H1 (cell line): ENCODE measurements around the gene VWA5B2. TPM values are rescaled to one million over a fixed set of nuclear protein-coding genes. Genes with fewer than 3 reads are reported as not detected.

ENCODE experiments used
- CTCF ChIA-PET: fragments of 300-600 bp; sonication (Branson Sonifier 250); formaldehyde crosslinking; loops from one replicate; lab custom pipeline; 2021; ENCODE audit not compliant: partially characterized antibody; lab: Charles Lee
- POLR2A ChIA-PET: fragments of 300-600 bp; sonication (Branson Sonifier 250); formaldehyde crosslinking; loops from one replicate; lab custom pipeline; 2021; ENCODE audit warnings: inconsistent platforms; ENCODE audit not compliant: partially characterized antibody; lab: Charles Lee
- DNase-seq, 2 experiments: peaks; one replicate each; pipeline versions ENCODE4 v3.0.0 to v3.0.0-alpha.2; 2010 to 2022; ENCODE audit warnings: low spot score in 2 of 2, low read depth in 1 of 2, mixed read lengths in 1 of 2
- FAIRE-seq: peaks from 2 replicates; lab custom pipeline; 2011; peaks lifted over from hg19 to GRCh38; lab: Jason Lieb, UNC
- H2AFZ ChIP-seq: 2 replicates; pipeline ENCODE4 v1.8.1; 2012; ENCODE audit warnings: low read length, inconsistent platforms
- H2AK5ac ChIP-seq: 2 replicates; pipeline ENCODE4 v1.6.1; 2013; ENCODE audit warnings: low read depth, low read length
- H2BK120ac ChIP-seq: replicated peaks from 2 replicates; pipeline ENCODE3; 2013; ENCODE audit warnings: low read depth, low read length, inconsistent platforms
- H2BK12ac ChIP-seq: 2 replicates; pipeline ENCODE4 v1.6.1; 2013; ENCODE audit warnings: low read depth, low read length
- H2BK15ac ChIP-seq: 2 replicates; pipeline ENCODE4 v1.6.1; 2013; ENCODE audit warnings: low read length
- H2BK20ac ChIP-seq: 2 replicates; pipeline ENCODE4 v1.6.1; 2013; ENCODE audit warnings: low read length
- H2BK5ac ChIP-seq: 2 replicates; pipeline ENCODE4 v1.6.1; 2013; ENCODE audit warnings: low read depth, low read length
- H3K14ac ChIP-seq: 2 replicates; pipeline ENCODE4 v1.6.1; 2013; ENCODE audit warnings: inconsistent platforms; ENCODE audit not compliant: insufficient read length
- H3K18ac ChIP-seq: 2 replicates; pipeline ENCODE4 v1.6.1; 2013; ENCODE audit warnings: low read length; ENCODE audit errors: extremely low read depth
- H3K23ac ChIP-seq: 2 replicates; pipeline ENCODE4 v1.6.1; 2013; ENCODE audit warnings: inconsistent platforms; ENCODE audit not compliant: insufficient read length
- H3K23me2 ChIP-seq: 2 replicates; pipeline ENCODE4 v1.6.1; 2013; ENCODE audit warnings: low read depth, low read length
- H3K27ac ChIP-seq: 2 replicates; pipeline ENCODE4 v1.6.1; 2011; ENCODE audit warnings: low read depth, low read length, inconsistent platforms
- H3K27me3 ChIP-seq, 4 experiments: replicated peaks in 1 of 4; 1 replicate in 1 of 4; 2 replicates in 3 of 4; pipeline versions ENCODE4 v1.6.1 to v1.8.1; 2011 to 2013; ENCODE audit warnings: low read length in 3 of 4, mild to moderate bottlenecking in 3 of 4, inconsistent platforms in 2 of 4, mixed read lengths in 2 of 4, moderate library complexity in 1 of 4; ENCODE audit not compliant: control insufficient read depth in 3 of 4, insufficient read depth in 3 of 4; ENCODE audit errors: extremely low read depth in 1 of 4
- H3K36me3 ChIP-seq, 4 experiments: 2 replicates each; pipeline versions ENCODE4 v1.6.1 to v1.8.1; 2011 to 2013; ENCODE audit warnings: mild to moderate bottlenecking in 4 of 4, low read length in 3 of 4, moderate library complexity in 2 of 4, control low read depth in 1 of 4, inconsistent platforms in 1 of 4; ENCODE audit not compliant: insufficient read depth in 4 of 4, control insufficient read depth in 2 of 4
- H3K4ac ChIP-seq: replicated peaks from 2 replicates; pipeline ENCODE3; 2013; ENCODE audit warnings: low read length, low read depth, mixed read lengths, inconsistent platforms; ENCODE audit not compliant: insufficient read length
- H3K4me1 ChIP-seq, 4 experiments: replicated peaks in 1 of 4; 1 replicate in 1 of 4; 2 replicates in 3 of 4; pipeline versions ENCODE4 v1.6.1 to v1.8.1; 2011 to 2013; ENCODE audit warnings: low read length in 3 of 4, inconsistent platforms in 2 of 4, mixed read lengths in 1 of 4; ENCODE audit not compliant: insufficient read depth in 4 of 4, control insufficient read depth in 3 of 4
- H3K4me2 ChIP-seq, 2 experiments: 2 replicates each; pipeline versions ENCODE4 v1.6.1 to v1.8.1; 2011 to 2013; ENCODE audit warnings: low read depth in 2 of 2, low read length in 2 of 2, control low read depth in 1 of 2, inconsistent platforms in 1 of 2, mild to moderate bottlenecking in 1 of 2; ENCODE audit not compliant: insufficient read depth in 1 of 2
- H3K4me3 ChIP-seq, 4 experiments: fragments of 200-600, 300-600 bp in 1 of 4; sonication (generic), shearing (Covaris generic), sonication (Bioruptor Twin) in 1 of 4; 2 replicates each; pipeline versions ENCODE4 v1.5.1 to v1.8.1; 2011 to 2016; ENCODE audit warnings: low read length in 4 of 4, low read depth in 3 of 4, control low read depth in 2 of 4, inconsistent platforms in 2 of 4, mild to moderate bottlenecking in 2 of 4, mixed read lengths in 1 of 4, moderate library complexity in 1 of 4; ENCODE audit not compliant: insufficient read depth in 2 of 4; ENCODE audit errors: extremely low read depth in 1 of 4
- H3K56ac ChIP-seq: replicated peaks from 2 replicates; pipeline ENCODE3; 2013; ENCODE audit warnings: low read depth, mild to moderate bottlenecking, mixed read lengths, low read length, inconsistent platforms; ENCODE audit not compliant: insufficient read length
- H3K79me1 ChIP-seq: 2 replicates; pipeline ENCODE4 v1.6.1; 2013; ENCODE audit warnings: low read depth, low read length, control low read depth
- H3K79me2 ChIP-seq, 2 experiments: 2 replicates each; pipeline versions ENCODE4 v1.6.1 to v1.8.1; 2012 to 2013; ENCODE audit warnings: low read length in 2 of 2, mild to moderate bottlenecking in 2 of 2, inconsistent platforms in 1 of 2; ENCODE audit not compliant: insufficient read depth in 2 of 2, control insufficient read depth in 1 of 2
- H3K9ac ChIP-seq, 4 experiments: replicated peaks in 1 of 4; 1 replicate in 1 of 4; 2 replicates in 3 of 4; pipeline versions ENCODE4 v1.6.1 to v1.8.1; 2011 to 2013; ENCODE audit warnings: low read depth in 3 of 4, low read length in 3 of 4, control low read depth in 2 of 4, mild to moderate bottlenecking in 2 of 4, moderate library complexity in 2 of 4, inconsistent platforms in 1 of 4; ENCODE audit errors: extremely low read depth in 1 of 4
- H3K9me3 ChIP-seq, 2 experiments: 2 replicates each; pipeline versions ENCODE4 v1.6.1 to v1.8.1; 2012 to 2013; ENCODE audit warnings: mild to moderate bottlenecking in 2 of 2, moderate library complexity in 2 of 2, control low read depth in 1 of 2, inconsistent platforms in 1 of 2, low read depth in 1 of 2, low read length in 1 of 2, mixed read lengths in 1 of 2; ENCODE audit not compliant: insufficient read depth in 2 of 2
- H4K20me1 ChIP-seq, 2 experiments: replicated peaks in 1 of 2; 2 replicates each; pipeline versions ENCODE3 to v1.8.1; 2011 to 2013; ENCODE audit warnings: inconsistent platforms in 2 of 2, low read length in 2 of 2, mild to moderate bottlenecking in 1 of 2; ENCODE audit not compliant: insufficient read depth in 2 of 2, control insufficient read depth in 1 of 2
- H4K5ac ChIP-seq: 2 replicates; pipeline ENCODE4 v1.6.1; 2013; ENCODE audit warnings: low read length, low read depth, mixed read lengths, inconsistent platforms; ENCODE audit not compliant: insufficient read length
- H4K8ac ChIP-seq: 2 replicates; pipeline ENCODE4 v1.8.0; 2013; ENCODE audit warnings: mild to moderate bottlenecking, moderate library complexity, low read length, inconsistent platforms; ENCODE audit not compliant: insufficient read depth; ENCODE audit errors: extremely low read depth
- H4K91ac ChIP-seq: replicated peaks from 2 replicates; pipeline ENCODE3; 2013; ENCODE audit warnings: low read length, mixed read lengths, inconsistent platforms; ENCODE audit not compliant: insufficient read length
- EZH2 ChIP-seq: fragments of 200-600 bp; sonication (generic); IDR thresholded peaks from 2 replicates; pipeline ENCODE4 v1.7.1; 2012; ENCODE audit warnings: low read depth, mild to moderate bottlenecking, moderate library complexity, low read length, inconsistent platforms; ENCODE audit not compliant: severe bottlenecking
- KDM4A ChIP-seq: IDR thresholded peaks from one replicate; pipeline ENCODE4 v1.7.1; 2012; ENCODE audit warnings: low read depth, mild to moderate bottlenecking, moderate library complexity, low read length, inconsistent platforms; ENCODE audit not compliant: severe bottlenecking
- RFX5 ChIP-seq: IDR thresholded peaks from 2 replicates; pipeline ENCODE4 v1.6.1; 2011; ENCODE audit warnings: low read depth, low read length, improper control_type of control experiment, borderline replicate concordance
- SIX5 ChIP-seq: IDR thresholded peaks from 2 replicates; pipeline ENCODE4 v1.6.1; 2011; ENCODE audit warnings: mild to moderate bottlenecking, low read depth, low read length
- SP2 ChIP-seq: IDR thresholded peaks from 2 replicates; pipeline ENCODE4 v1.6.1; 2012; ENCODE audit warnings: mild to moderate bottlenecking, low read length, inconsistent platforms
- SUZ12 ChIP-seq: fragments of 200-600 bp; sonication (generic); IDR thresholded peaks from 2 replicates; pipeline ENCODE4 v1.6.1; 2012; ENCODE audit warnings: mild to moderate bottlenecking, inconsistent platforms, low read length, moderate library complexity, mixed read lengths
- WGBS, 2 experiments: shearing (Covaris generic) in 1 of 2; methylation state at CpG; one replicate each; pipeline versions ENCODE4 v1.1.6 to v1.1.7; 2013 to 2015; ENCODE audit warnings: low lambda C conversion rate in 2 of 2, mixed read lengths in 2 of 2, inconsistent platforms in 1 of 2, low coverage in 1 of 2, missing lambda C conversion rate in 1 of 2; ENCODE audit not compliant: insufficient replicate concordance in 2 of 2, insufficient coverage in 1 of 2, insufficient read length in 1 of 2; ENCODE audit errors: extremely low coverage in 1 of 2, missing lambda C conversion rate in 1 of 2; 5-methylcytosine and 5-hydroxymethylcytosine counted together
- polyA plus RNA-seq, 7 experiments: library from polyadenylated mRNA; depleted of rRNA in 3 of 7; stranded (reverse) in 5 of 7; unstranded in 2 of 7; fragments of >200 nt in 5 of 7; fragments of 200-250 nt in 2 of 7; gene quantifications; 1 replicate in 5 of 7; 2 replicates in 1 of 7; 4 replicates in 1 of 7; pipeline versions ENCODE4 v1.2.1 to v1.2.3, GENCODE V29; 2011 to 2013; ENCODE audit warnings: missing spikeins in 2 of 7, mixed read lengths in 2 of 7
- total RNA-seq: library from RNA; stranded (reverse); fragmentation: NEBNext Ultra II Directional; extraction: Animal tissue kit (Norgen Biotek cat#: 25700); gene quantifications from 2 replicates; pipeline ENCODE4 v1.2.1, GENCODE V29; 2021

VWA5B2 gene
- total and polyA plus RNA-seq, 2 of the 8 experiments (the other 6 are each of a cell fraction or from before 2014, with no cell fraction given) = 0.53 to 0.56 TPM

DNA sequence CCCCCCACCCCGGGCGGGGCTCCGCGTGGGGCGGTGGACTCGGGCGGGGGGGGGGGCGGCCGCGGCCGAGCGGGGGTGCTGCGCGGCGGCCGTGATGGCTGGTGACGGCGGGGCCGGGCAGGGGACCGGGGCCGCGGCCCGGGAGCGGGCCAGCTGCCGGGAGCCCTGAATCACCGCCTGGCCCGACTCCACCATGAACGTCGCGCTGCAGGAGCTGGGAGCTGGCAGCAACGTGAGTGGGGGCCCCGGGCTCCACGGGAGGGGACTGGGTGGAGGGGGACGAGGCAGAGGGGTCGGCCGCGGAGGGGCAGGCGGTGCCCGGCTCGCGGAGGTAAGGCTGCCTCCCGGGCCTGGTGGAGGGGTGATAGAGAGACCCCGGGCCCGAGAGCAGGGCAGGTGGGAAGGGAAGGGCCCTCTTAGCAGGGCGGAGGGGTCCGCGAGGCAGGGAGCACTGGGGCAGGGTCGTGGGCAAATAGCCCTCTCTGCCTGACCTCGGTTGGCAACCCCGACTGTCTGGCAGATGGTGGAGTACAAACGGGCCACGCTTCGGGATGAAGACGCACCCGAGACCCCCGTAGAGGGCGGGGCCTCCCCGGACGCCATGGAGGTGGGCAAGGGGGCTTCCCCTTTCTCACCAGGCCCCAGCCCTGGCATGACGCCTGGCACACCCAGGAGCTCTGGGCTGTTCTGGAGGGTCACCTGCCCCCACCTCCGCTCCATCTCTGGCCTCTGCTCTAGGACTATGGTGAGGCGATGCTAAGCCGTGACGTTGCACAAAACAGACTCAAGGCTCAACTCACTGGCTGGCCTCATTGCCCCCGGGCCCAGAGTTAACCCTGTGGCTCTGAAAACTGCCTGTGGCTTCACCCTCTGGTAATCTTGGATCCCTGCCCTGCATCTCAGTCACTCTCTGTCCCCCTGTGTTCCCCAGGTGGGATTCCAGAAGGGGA is 46.9 kb downstream of the VWA5B2 start, which contains the start of gene ECE2:
TSS of gene ECE2 (plus strand) at position 62 of the 950 bp plus-strand sequence. CDS start at position 194, 132 bp downstream.
- ChIA-PET POLR2A (interaction anchor here (0.7 kb wide), 1 partner anchor 16 kb away, joined by 3 read pairs; no protein-coding TSS in a partner anchor), CTCF (interaction anchor here (1.0 kb wide), 1 partner anchor 10 kb away, joined by 3 read pairs; no protein-coding TSS in a partner anchor)
- Histone ChIP-seq H3K79me2 (no peaks in the 10 kb centered on the region), H3K9ac (peak within 1 kb of the TSS in 1 of 4 experiments; percentile 36; a peak in 1 of 7 replicates), H3K27me3 (peaks cover 8 to 32% (median 26%) of the 10 kb centered on the region in 4 experiments), H3K4me1 (peaks cover 0 to 7% (median 3%) of the 10 kb centered on the region in 4 experiments; a peak in 5 of 7 replicates), H2BK15ac (peak within 1 kb of the TSS; percentile 98), H3K14ac (no peak within 1 kb of the TSS), H2BK120ac (no peak within 1 kb of the TSS), H3K9me3 (no peaks in the 10 kb centered on the region), H3K23me2 (peaks cover 9% of the 10 kb centered on the region), H4K5ac (no peak within 1 kb of the TSS), H2AK5ac (peak within 1 kb of the TSS; percentile 69; the same call in 1 of the 2 replicates), H4K8ac (peak within 1 kb of the TSS; percentile 36), H3K4me2 (peak within 1 kb of the TSS; percentile 52 to 87), H3K4me3 (peak within 1 kb of the TSS; percentile 31 to 60 (median 42)), H4K91ac (peak within 1 kb of the TSS; percentile 46), H3K79me1 (no peaks in the 10 kb centered on the region; the same call in 1 of the 2 replicates), H3K23ac (peak within 1 kb of the TSS; percentile 71), H2AFZ (peak within 1 kb of the TSS; percentile 75; the same call in 1 of the 2 replicates), H2BK12ac (peak within 1 kb of the TSS; percentile 96; the same call in 1 of the 2 replicates), H3K36me3 (no peaks in the 10 kb centered on the region), H2BK5ac (no peak within 1 kb of the TSS), H2BK20ac (peak within 1 kb of the TSS; percentile 98), H4K20me1 (peaks cover 0 to 5% of the 10 kb centered on the region in 2 experiments), H3K18ac (no peak within 1 kb of the TSS; the same call in 1 of the 2 replicates), H3K27ac (no peak within 1 kb of the TSS), H3K56ac (no peak within 1 kb of the TSS), H3K4ac (peak within 1 kb of the TSS; percentile 53)
- DNase-seq (peak in 1 of 2 experiments; percentile 58), FAIRE-seq (no peak)
- TF ChIP-seq SUZ12 = peak; percentile 55
- no peak for TF ChIP-seq SP2
- TF ChIP-seq EZH2 = peak; percentile 43
- peak; percentile 34 for TF ChIP-seq KDM4A
- TF ChIP-seq RFX5 = no peak
- no peak for TF ChIP-seq SIX5
- WGBS, 2 experiments = 55% methylated on average over 31 of the region's 65 CpGs; no CpG with 5 or more reads in 1 of the 2 experiments
